Inferior parietal cortex (tissue), 1 donor: ENCODE data around the gene SKP1.
"Not testable (repeated sequence)": the region's sequence is repeated elsewhere in the genome, so short reads cannot be mapped to it uniquely, and the experiment has no call there.

Experiments used
- DNase-seq: peaks from one replicate; pipeline ENCODE4 v3.0.0-alpha.2; 2016; ENCODE audit errors: extremely low spot score

Gene SKP1

GRCh38 chr5:134177369-134178095, 782 bp upstream of the SKP1 start:
- DNase-seq, result peak; percentile 42

- DNase-seq, result no peak
Measured at GRCh38 chr5:134175921-134176510, 734 bp downstream of the SKP1 start.

DNA sequence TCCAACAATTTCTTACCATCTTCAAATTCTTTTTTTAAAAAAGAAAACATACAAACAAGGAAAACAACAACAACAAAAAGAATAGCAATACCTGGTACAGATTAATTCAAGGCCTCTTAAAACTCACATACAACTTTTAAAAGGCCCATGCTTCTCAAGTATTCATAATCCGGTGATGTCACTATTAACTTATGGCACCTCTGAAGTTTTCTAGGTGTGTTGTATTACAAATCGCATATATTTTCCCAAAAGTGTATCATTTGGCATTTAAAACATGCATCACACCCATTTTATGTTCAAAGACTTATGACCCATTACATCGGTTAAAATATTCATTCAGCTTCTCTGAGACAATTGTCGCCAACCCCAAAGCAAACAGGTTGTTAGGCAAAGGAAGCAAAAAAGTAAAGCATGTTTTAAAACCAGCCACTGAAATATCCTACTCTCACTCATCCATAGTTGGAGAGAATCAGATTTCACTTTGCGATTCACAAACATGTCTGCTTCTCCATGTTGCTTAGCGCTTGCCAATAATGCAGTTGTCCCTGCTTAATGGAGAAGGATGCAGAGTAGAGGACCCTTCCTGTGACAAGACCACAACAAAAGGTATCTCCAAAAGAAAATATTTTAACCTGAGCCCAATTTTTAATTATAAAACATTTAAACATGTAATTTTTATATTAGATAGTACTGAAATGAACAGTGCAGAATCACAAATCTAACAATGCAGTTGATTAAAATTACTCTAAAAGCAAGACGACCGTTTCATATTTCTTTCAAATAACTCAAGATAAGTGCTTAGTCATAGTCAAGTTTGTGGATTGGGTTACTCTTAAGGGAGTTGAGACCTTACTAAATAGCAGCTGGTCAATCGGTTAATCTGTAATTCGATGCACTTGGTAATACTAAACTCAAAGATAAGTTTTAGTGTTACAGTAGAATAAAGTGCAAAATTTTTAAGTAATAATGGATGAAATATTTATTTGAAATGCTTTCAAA, 1.6 kb downstream of the SKP1 start:
- no peak for DNase-seq

GRCh38 chr5:134171972-134172371, 4.8 kb downstream of the SKP1 start:
- no peak for DNase-seq

DNA sequence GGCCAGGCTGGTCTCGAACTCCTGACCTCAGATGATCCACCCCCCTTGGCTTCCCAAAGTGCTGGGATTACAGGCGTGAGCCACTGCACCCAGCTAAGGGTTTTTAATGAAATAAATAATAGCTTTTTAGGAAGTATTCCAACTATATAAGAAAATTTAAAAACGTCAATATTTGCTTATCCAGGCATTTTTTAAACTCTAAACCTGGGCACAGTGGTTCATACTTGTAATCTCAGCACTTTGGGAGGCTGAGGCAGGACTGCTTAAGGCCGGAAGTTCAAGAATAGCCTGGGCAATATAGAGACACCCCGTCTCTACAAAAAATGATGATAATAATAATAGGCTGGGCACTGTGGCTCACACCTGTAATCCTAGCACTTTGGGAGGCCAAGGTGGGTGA, 14.2 kb downstream of the SKP1 start:
- DNase-seq, result no peak

GRCh38 chr5:134161513-134162395, 15.0 kb downstream of the SKP1 start:
- DNase-seq, result no peak

DNA sequence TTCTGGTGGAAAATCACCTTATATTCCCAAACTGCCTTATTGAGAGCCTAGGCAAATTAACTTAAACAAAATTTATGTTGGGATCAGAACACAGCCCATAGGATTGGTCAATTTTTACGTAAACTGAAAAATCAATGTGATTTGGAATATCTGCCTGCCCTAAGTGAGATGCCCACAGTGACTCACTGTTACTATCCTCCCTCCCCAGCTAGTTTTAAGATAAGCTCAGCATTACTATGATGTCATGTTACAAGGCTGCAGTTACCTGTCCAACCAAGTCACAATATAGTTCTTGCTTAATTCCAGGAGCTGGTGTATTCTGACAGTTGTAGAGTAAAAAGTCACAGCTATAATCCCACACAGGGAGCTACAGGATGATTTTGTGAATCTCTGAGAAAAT, 23.1 kb downstream of the SKP1 start:
- DNase-seq, result no peak

DNA sequence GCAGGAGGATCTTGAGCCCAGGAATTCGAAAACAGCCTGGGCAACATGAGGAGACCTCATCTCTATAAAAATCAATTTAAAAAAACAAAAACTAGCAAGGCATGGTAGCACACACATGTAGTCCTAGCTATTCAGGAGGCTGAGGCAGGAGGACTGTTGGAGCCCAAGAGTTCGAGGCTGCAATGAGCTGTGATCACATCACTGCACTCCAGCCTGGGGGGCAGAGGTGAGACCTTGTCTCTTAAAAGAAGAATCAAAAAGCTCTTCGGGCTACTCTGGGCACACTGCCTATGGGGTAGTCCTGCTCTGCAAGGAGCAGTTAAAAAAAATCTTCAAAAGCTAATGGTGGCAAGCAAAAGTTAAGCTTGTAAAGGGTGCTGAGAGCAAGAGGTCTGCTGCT, 23.5 kb downstream of the SKP1 start:
- no peak for DNase-seq

DNA sequence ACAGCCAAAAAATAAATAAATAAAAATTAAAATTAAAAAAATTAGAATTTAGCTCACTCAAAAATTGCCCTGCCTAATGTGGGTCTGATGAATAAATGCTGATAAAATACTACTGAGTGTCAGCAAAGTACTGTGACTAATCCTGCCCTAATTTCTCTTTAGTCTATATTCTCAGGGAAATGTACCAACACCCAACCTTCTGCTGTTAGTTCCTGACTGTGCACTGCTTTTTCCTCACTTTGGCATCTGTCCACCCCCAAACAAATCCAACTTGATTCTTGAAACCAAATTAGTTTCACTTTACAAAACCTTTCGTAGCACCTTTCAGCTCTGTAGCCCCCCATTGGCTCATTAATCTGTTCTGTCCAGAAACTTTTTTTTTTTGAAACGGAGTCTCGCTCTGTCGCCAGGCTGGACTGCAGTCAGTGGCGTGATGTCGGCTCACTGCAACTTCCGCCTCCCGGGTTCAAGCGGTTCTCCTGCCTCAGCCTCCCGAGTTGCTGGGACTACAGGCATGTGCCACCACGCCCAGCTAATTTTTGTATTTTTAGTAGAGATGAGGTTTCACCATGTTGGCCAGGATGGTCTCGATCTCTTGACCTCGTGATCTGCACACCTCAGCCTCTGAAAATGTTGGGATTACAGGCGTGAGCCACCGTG, 24.4 kb downstream of the SKP1 start:
- not testable (repeated sequence) for DNase-seq

- no peak for DNase-seq
Measured at GRCh38 chr5:134151723-134152122, 25.0 kb downstream of the SKP1 start.

DNA sequence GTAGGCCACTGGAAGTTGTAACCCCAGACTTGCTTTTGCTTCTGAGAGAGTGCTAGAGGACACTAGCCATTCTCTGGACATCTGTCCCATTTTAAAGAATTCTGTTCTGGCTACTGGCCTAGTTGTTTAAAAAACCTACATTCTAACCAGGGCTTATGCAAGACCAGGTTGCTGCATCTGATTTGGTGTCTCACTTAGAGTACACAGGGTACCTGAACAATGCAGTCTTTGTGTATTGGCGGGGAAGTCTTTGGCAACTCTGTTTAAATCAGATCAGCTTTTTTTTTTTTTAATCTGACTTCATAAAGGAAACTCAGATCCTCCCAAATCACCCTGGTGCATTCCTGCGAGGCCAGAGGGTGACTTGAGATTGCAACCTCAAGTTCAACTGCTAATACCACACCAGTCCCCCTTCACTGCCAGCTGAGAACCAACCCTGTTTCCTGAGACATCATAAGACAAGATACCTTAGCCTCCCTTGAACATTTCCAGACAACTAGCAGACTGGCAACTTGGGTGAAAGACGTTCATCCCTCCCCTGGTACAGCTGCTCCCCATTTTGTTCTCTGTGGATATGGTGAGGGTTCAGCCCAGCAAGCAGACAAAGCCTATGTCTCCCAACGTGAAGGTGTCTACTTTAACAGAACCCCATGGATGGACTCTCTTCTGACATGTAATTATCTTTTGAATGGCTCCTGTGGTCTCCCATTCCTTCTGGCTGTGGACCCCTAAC, 27.0 kb downstream of the SKP1 start:
- DNase-seq, result peak; percentile 51

GRCh38 chr5:134148986-134149539, 27.7 kb downstream of the SKP1 start:
- DNase-seq, result no peak

DNA sequence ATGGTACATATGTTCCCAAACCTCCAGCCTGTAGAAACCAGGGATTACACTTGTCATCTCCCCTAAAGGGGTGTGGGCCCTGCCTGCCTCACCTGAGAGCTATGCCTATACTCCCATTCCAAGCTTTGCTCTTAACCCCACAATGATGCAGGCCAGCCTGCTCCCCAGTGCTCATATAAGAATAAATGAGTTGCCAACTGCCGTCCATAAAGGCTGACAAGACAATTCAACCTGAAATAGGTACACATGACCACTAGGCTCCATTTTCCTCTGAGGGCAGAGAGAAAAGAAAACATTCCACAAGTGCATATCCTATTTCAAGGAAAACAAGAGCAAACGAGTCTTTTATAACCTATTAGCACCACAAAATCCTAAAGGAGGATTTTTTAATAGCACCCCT, 28.4 kb downstream of the SKP1 start:
- DNase-seq, result no peak

DNA sequence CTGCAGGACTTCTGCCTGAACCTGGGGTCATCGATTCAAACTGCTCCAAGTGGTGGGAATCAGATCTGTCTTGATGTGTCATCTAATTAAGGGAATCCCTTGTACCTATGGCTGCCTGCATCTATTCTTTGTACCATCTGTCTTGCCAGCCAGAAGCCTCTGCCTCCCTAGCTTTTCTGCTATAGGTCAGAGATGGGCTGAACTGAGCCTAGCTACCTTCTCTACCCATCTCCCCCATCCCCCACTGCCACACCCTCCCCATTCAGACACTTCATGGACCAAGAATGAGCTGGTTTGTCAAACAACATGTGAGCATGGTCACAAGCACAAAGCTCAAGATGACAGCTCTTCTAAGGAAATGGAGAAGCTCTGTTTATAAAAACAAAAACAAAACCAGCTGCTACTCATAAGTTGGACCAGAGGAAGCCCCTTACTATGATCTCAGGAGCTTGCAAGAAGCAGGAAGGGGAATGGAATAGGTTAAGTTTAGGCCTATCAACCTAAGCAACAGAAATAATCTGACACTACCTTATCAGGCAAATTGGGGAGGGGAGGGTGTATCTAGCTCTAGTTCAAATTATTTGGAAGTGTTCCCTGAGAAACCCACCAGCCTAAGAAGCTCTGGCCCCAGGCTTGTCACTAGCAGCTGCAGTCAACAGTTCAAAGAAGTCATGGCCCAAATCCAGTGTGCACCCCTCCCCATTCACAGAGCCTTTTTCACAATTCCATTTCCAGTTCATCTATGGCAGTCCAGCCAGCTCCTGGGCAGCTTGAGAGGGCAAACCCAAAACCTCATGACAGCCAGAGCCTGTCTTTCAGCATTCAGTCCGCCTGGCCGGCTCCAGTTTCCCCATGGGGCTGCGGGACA, 29.9 kb downstream of the SKP1 start:
- DNase-seq, result no peak

GRCh38 chr5:134145779-134146581, 30.8 kb downstream of the SKP1 start:
- peak; percentile 92 for DNase-seq

DNA sequence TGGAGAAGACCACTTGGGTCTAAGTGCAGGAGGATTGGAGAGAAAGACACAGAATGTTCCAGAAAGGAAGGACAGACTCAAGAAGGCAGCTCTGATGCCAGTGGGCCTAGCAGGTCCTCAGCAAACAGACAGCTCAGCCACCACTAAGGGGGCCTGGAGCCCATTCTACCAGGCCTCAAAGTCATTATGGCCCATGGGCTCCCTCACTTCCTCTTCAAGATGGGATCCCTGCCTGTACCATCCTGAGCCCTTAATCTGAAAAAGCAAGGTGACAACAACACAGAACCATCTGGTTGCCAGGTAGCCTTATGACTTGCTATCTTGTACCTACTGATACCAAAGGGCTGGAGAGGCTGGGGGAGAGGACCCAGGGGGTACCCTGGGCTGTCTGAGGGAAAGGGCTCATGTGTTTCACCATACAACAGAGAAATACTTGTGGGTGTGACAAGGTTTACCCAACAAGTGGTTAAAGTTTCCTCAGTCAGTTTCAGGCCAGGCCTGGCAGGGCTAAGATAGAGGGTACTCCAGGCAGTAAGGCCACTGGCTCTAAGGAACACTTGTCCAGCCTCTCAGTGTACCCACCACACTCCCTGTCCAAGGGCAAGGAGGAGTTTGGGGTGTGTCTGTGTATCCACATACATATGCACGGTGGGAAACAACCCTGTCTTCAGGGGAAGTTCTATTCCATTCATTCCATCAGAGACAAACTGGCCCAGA, 31.6 kb downstream of the SKP1 start:
- DNase-seq, result no peak
